SK-N-MC (cell line): ENCODE data around the gene MMP25.

Experiments
- EZH2 ChIP-seq: fragments of 200-600 bp; sonication (generic); IDR thresholded peaks from one replicate; pipeline ENCODE4 v1.6.1; 2017; ENCODE audit warnings: antibody characterized with exemption
- FOXP2 ChIP-seq: optimal IDR thresholded peaks from 2 replicates; pipeline ENCODE3; 2011; ENCODE audit warnings: mild to moderate bottlenecking, moderate library complexity; ENCODE audit not compliant: insufficient read depth; ENCODE audit errors: extremely low read length, control extremely low read depth
- POLR2AphosphoS5 ChIP-seq: IDR thresholded peaks from 2 replicates; pipeline ENCODE4 v1.6.1; 2012; ENCODE audit warnings: mild to moderate bottlenecking, low read depth, low read length, borderline replicate concordance

GRCh38 chr16:3020247-3020603 is 26.1 kb upstream of the MMP25 start, which contains the start of gene TNFRSF12A:
- no peak for TF ChIP-seq EZH2
- peak; percentile 64; the same call in 1 of the 2 replicates for TF ChIP-seq POLR2AphosphoS5
- no peak for TF ChIP-seq FOXP2
